Measurements from ENCODE around the gene RBFA.
"Not testable (repeated sequence)": the region's sequence is repeated elsewhere in the genome, so short reads cannot be mapped to it uniquely, and the experiment has no call there.

The RBFA gene, protein sequence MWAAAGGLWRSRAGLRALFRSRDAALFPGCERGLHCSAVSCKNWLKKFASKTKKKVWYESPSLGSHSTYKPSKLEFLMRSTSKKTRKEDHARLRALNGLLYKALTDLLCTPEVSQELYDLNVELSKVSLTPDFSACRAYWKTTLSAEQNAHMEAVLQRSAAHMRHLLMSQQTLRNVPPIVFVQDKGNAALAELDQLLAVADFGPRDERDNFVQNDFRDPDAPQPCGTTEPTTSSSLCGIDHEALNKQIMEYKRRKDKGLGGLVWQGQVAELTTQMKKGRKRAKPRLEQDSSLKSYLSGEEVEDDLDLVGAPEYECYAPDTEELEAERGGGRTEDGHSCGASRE

DNA sequence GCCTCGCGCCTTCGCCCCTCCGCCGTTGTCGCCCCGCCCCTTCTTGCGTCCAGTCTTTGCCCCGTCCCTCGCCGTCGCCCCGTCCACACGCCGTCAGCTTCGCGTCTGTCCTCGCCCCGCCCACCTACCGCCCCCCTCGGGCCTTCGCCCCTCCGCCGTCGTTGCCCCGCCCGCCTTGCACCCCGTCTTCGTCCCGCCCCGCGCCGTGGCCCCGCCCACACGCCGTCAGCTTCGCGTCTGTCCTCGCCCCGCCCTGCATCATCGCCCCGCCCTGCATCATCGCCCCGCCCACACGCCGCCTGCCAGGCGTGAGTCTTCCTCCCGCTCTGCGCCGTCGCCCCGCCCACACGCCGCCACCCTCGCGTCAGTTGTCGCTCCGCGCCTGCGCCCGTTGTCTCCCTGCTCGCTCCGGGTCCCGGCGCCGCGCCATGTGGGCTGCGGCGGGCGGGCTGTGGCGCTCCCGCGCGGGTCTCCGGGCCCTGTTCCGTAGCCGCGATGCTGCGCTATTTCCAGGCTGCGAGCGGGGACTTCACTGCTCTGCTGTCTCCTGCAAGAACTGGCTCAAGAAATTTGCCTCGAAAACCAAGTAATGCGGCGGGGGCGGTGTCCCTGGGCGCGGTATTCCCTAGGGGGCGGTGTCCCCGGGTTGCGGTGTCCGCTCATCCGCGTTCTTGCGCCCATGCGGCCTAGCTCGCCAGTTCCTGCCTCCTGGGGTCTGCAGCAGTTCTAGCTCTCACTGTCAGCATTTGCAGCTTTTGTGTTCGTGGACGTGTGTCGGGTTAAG, at the start of gene RBFA:
TSS of gene RBFA (plus strand) at position 367 of the 784 bp plus-strand sequence. CDS start at position 429, 62 bp downstream.
- peak; percentile 99 to 100 for DNase-seq (ENCODE audit: low read depth in 2 of 2)

DNA sequence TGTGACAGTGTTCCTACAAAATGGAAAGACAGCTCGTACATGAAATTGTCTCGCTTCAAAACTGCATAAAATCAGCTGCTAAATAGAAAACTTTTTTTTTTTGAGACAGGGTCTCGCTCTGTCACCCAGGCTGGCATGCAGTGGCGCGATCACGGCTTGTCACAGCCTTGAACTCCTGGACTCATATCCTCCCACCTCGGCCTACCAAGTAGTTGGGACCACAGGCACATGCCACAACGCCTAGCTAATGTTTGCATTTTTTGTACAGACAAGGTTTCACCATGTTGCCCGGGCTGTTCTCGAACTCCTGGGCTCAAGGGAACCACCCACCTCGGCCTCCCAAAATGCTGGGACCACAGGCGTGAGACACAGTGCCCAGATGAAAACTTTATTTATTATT, 49.1 kb upstream of the RBFA start:
- no peak for DNase-seq (ENCODE audit: low read depth in 2 of 2)

DNA sequence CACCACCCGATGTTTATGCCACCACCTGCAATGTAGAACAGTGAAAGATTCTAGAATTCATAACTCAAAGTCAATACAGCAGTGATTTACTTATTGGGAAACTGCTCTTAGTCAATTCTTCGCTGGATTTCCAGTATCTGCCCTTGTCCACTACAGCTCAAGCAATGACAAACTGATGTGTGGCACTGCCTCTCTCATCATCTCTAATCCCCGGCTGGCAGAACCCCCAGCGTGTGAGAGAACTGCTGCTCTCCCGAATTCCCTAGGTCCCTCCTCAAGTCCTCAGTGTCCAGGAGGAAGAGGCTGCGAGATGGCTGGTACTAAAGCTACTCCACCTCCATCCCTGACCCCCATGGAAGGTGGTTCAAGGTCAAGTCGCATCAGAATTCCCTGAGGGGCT, 47.5 kb upstream of the RBFA start:
- DNase-seq (ENCODE audit: low read depth in 2 of 2), result no peak

DNA sequence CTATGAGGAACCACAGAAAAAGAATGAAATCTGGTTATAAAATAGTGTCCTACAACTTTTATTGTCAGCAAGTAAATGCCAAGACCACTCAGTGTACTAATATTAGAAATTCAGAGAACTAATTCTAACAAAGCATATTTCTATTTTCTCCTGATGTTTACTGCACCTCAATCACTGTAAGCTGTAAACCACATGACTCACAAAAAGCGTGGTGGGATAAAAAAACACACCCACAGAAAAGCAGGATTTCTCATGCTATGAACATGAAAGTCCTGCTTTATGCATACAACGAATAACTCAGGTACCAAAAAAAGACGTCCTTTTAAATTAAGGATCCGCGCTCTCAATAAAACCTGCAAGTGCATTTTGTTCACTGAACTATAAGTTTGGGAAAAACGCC, 46.7 kb upstream of the RBFA start:
- no peak for DNase-seq (ENCODE audit: low read depth in 2 of 2)

DNA sequence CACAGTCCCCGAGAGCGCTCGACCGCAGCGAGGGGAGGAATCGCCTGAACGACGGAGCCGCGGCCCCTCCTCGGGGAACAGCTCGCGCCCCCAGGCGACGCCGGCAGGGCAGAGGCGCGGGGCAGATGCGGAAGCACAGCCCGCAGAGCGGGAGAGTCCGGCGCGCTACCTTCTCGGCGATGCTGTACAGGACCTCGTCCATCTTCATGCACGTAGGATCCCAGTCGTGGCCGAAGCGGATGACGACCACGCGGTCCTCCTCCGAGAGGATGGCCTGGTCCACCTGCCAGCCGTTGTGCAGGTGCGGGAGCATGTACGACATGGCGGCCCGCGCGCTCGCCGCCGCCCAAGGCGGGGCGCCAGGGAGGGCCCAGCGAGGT, 46.2 kb upstream of the RBFA start:
- DNase-seq (ENCODE audit: low read depth in 2 of 2), result peak in 1 of 2 donors; percentile 27

DNA sequence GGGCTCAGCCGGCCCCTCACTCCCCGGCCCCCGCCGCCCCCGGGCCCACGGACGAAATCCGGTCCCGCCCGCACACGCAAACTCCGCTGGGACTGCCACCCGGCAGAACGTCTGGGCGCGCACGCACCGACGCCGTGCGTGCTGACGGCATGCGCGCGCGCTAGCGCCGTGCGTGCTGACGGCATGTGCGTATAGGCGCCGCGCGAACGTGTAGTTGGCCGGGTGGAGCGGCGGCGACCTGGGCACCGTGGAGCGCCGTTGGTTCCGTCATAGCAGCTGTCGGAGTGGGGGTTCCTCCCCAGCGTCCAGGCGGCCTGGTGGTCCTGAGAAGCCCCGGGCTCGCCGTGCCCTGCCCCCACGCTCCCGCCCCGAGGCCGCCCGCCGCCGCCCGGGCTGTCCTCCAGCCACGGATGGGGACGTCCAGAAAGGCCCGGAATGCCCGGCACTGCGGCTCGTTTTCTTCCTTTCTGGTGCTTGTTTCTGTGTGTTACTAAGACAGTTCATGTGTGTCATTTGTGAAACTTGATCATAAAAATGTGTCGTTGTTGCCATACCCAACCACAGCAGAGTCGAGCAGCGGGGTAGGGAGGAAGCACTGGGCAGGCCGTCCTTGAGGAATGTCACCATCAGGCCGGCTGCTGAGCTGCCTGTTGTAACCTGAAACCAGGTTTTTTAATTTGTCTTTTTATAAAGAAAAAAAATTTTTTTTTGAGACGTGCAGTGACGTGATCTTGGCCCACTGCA, 45.6 kb upstream of the RBFA start, which contains the start of gene TXNL4A:
TSS of gene TXNL4A (minus strand) at position 113 of the 744 bp plus-strand sequence. CDS start 171 bp downstream, outside the sequence.
- peak; percentile 67 to 72 for DNase-seq (ENCODE audit: low read depth in 2 of 2)

DNA sequence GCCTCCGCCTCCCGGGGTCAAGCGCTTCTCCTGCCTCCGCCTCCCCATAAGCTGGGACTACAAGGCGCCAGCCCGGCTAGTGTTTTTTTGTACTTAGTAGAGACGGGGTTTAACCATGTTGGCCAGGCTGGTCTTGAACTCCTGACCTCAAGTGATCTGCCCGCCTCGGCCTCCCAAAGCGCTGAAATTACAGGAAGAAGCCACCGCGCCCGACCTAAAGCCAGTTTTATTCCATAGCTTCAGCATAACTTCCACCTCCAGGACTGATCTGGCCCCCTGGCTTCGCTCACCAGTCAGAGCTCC, 45.1 kb upstream of the RBFA start:
- DNase-seq (ENCODE audit: low read depth in 2 of 2), result no peak

DNA sequence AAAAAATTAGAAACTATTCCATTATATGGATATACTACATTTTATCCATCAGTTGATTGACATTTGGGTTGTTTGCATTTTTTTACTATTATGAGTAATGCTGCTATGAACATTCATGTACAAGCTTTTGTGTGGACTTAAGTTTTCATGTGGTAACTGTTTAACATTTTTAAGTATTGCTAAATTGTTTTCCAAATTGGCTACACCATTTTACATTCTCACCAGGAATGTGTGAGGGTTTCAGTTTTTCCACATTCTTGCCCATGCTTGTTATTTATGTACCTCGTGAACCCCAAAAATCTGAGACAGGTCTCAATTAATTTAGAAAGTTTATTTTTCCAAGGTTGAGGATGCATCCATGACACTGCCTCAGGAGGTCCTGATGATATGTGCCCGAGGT, 42.7 kb upstream of the RBFA start:
- no peak for DNase-seq (ENCODE audit: low read depth in 2 of 2)

DNA sequence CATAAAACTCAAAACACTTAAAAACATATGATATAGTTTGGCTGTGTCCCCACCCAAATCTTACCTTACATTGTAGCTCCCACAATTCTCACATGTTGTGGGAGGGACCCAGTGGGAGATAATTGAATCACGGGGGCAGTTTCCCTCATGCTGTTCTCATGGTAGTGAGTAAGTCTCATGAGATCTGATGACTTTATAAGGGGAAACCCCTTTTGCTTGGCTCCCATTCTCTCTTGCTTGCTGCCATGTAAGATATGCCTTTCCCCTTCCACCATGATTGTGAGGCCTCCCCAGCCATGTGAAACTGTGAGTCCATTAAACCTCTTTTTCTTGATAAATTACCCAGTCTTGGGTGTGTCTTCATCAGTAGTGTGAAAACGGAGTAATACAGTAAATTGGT, 34.5 kb upstream of the RBFA start:
- not testable (repeated sequence) for DNase-seq (ENCODE audit: low read depth in 2 of 2)

DNA sequence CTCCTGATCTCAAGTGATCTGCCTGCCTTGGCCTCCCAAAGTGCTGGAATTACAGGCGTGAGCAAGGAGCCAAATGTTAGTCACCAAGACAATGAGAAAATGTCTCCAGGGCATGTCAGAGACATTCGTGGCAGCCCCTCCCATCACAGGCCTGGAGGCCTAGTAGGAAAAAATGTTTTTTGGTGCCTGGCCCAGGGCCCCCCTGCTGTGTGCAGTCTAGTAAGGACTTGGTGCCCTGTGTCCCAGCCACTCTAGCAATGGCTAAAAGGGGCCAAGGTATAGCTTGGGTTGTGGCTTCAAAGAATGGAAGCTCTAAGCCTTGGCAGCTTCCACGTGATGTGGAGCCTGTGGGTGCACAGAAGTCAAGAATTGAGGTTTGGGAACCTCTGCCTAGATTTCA, 33.4 kb upstream of the RBFA start:
- DNase-seq (ENCODE audit: low read depth in 2 of 2), result no peak

DNA sequence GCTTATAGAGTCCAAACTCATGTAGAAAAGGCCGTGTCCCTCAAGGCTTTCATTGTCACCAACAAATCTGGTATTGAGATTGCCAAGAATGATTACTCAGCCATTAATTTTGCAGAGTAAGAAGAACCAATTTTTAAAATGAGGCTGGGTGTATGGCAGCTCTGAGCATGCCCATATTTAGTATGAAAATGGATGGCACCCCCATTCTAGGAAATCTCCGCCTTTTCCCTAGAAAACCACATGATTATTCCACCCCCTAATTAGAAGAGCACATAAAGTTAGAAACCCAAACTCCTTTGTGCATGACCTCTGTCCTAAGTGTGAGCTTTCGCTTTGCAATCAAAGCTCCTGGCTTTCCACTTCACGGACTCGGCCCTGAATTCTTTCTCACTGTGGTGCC, 31.8 kb upstream of the RBFA start:
- no peak for DNase-seq (ENCODE audit: low read depth in 2 of 2)

DNA sequence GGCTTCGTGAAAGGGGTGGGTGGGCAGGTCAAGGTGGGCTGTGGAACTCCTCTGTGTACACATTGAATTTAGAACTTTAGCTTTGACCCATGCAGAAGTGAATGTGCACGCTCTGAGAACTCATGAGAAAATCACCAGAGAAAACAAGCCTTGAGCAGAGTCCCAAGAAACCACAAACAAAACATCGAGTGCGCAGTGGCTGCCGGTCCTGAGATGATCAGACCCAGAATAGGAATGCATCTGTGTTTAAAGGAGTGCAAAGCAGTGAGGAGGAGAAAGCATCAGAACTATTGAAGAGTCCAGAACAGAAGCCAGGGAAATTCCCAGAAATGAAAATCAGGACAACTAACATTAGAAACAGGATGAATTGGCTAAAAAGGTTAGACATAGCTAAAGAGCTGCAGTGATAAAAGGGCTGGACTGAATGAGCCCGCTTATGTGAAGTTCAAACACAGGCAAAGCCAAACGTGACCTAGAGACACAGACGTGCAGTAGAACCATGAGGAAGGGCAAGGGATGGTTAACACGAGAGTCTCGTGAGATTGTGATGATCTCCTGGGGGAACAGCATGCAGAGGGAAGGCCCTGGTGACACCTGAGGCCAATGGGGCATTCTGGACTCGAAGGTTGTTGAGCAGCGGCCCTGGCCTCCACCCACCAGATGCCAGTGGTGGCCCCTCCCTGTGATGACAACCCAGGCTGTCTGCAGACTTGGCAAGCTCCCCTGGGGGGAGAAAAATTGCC, 29.5 kb upstream of the RBFA start:
- DNase-seq (ENCODE audit: low read depth in 2 of 2), result no peak

DNA sequence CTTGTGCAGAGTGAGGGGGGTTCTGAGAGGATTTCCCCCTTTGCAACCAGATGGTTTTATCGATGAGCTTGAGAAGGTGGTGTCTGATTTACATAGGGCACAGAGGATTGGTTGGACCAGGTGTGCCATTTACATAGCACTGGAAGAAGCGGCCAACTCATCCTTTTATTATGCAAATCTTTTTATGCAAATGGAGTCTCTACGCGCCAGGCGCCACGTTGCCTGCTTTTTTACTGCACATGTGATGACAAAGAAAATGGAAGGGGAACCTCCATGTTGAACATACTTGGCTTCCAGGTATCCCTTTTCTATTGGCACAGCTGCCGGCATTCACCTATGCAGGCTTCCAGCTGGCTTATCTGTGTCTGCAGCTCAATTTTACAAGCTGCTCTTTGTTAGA, 27.5 kb upstream of the RBFA start:
- no peak for DNase-seq (ENCODE audit: low read depth in 2 of 2)

DNA sequence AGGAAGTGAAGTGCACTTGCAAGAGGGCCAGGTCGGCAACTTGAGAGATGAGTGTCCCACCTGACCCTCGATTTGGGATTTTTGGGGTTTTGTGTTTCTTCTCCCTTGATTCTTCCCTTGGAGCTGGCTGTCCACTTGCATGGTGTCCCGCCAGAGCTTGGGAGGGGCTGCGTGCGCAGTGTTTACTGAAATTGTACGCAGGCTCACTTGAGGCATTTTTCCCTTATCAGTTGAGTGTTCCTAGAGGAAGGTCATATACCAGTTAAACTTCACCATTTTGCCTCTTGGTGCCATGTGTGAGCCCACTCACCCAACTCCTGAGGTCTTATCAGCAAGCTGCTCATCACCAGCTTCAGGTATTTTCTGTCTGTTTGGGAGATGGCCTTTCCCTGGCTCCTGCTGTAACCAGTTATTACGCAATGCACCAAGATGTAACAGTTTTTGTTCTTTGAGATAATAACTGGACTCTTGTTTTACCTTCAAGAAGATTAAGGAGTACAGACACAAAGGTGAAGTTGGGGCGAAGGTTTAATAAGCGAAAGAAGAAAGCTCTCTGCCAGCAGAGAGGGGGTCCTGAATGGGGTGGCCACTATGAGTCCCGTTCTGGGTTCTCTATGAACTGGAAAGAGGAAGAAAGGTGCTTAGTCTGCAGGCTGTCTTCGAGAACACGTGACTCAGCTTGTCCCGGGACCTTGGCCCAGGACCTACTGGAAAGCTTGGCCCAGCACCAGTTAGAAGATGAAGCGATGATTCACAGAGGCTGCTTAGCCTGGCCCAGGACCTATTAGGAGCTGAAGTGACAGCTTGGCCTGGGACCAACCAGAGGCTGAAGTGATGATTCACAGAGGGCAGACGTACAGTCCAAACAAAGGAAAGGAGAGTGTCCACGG, 24.3 kb upstream of the RBFA start:
- no peak for DNase-seq (ENCODE audit: low read depth in 2 of 2)

DNA sequence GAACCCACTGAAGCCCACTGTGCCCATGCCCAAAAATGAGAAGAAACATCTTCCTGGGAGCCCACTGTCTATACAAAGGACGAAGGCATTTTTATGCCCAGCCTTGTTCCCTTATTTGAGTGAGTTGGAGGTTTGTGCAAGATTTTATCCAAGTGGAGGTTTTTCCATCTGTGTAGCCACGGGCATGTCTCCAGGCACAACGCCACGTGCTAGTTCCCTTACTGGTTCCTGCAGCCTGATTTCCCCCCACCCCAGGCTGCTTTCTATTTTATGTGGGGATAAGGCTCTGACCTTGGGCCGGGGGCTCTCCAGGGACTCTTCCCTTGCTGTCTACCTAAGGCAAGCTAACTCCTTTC, 23.7 kb upstream of the RBFA start:
- no peak for DNase-seq (ENCODE audit: low read depth in 2 of 2)

DNA sequence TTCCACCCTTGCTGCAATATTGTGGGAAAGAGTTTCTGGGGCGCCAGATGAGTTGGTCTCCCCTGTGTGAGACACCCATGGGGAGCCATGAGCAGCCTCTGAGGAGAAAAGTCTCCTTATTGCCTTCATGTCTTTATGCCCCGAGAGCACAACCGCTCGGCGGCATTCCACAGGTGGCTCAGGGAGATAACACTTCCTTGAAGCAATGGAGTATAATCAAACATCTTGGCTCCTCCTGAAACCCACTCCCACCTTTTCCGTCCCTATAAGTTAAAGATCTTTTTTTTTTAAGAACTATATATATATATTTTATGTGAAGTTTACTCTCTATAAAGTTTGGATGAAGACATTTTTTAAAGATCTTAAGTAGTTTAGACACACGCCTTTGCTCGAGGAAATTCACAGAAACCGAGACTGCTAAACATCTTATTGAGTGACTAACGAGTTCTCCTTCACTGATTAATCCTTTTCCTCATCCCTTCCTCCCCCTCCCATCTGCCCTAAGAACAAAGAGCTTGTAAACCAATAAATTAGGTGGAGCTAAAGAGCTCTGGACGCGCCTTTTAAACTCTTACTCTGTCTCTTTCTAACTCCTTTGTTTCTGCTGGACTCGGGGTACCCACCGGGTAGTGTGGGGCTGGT, 22.6 kb upstream of the RBFA start:
- DNase-seq (ENCODE audit: low read depth in 2 of 2), result not testable (repeated sequence)

DNA sequence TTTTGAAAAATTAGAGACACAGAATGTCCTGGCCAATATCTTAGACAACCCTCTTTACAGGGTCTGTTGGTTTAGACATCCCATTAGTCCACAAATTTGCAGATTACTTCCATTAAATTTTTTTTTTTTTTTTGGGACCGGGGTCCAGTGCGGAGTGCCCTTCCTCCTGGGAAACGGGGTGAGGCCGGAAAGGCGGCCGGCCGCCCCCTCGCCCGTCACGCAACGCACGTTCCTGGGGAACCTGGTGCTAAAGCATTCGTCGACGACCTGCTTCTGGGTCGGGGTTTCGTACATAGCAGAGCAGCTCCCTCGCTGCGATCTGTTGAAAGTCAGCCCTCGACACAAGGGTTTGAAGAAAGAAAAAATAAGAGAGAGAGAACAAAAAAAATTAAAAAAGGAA, 21.5 kb upstream of the RBFA start:
- no peak for DNase-seq (ENCODE audit: low read depth in 2 of 2)

DNA sequence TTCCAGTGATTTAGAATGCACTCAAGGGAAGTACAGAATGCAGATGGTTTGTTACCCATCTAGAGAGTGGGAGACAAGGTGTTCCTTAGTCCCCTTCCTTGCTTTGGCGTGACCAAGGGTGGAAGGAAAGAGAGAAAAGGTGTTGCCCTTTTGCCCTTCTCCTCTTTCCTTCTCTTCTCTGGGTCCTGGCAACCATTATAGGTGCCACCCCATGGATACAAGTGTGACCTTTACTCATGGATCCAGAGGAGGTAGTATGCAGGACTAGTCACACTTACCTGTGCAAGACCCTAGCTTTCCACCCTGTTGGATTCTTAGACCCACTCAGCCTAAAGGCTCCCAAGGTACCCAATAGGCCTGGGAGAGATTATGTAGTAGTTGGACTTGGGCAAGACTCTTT, 11.6 kb upstream of the RBFA start:
- no peak for DNase-seq (ENCODE audit: low read depth in 2 of 2)

DNA sequence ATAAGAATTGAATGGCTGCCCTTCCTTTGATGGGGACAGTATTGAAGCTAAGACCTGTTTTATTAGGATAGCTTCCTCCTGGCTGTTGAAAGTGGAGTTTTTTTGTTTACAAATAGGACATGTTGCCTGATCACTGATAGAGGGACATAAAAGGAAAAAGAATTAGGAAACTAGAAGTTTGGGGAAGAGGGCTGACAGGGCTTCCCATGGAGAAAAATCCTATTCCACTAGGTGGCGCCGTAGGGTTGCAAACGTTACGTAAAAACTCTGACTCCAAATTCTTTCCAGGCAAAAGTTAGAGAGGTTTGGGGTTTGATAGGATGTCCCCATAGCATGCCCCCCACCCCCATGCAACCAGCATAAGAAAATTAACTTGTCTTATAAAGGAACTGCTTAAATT, 11.1 kb upstream of the RBFA start:
- no peak for DNase-seq (ENCODE audit: low read depth in 2 of 2)

DNA sequence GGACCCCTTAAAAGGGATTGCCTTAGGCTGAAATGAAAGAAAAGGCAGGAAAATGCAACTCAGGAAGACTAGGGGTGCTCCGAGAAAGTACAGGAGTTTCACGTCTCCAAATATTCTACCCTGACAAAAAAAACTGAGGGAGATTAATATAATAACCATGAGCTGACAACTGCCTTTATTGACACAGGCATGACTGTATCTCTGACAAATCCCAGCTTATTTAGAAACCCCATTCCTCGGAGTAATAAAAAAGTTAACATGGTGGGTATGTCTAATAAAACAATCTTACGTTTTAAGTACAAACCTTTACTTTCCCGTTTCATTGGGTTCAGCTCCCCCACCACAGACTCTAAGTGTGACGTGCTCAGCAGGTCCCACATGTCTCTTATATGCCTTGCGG, 7.9 kb upstream of the RBFA start:
- DNase-seq (ENCODE audit: low read depth in 2 of 2), result no peak

DNA sequence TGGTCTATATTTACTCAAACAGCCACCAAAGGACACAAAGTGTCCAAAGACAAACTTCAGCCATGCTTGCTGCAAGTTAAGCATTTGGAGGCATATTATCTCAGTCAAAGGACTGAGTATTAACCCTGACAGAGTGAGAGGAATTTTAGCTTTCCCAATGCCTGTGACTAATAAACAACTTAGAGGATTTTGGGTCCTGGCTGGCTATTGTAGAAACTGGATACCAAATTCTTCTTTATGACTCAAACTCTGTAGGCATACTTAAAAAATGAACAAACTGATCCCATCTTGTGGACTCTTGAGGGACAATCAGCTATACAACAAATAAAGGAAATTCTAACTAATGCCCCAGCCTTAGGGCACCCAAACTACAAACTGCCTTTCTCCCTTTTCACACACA, 6.5 kb upstream of the RBFA start:
- DNase-seq (ENCODE audit: low read depth in 2 of 2), result not testable (repeated sequence)
